Rectal smooth muscle tissue (tissue), 1 donor: Measurements from ENCODE around the gene AGBL4.

ENCODE experiments used
- H3K27ac ChIP-seq: one replicate; pipeline ENCODE4 v1.7.0; 2013; ENCODE audit warnings: low read depth, low read length, inconsistent platforms
- H3K27me3 ChIP-seq: one replicate; pipeline ENCODE4 v1.7.0; 2013; ENCODE audit warnings: low read length; ENCODE audit not compliant: control insufficient read depth, insufficient read depth
- H3K36me3 ChIP-seq: one replicate; pipeline ENCODE4 v1.7.0; 2013; ENCODE audit warnings: low read length; ENCODE audit not compliant: control insufficient read depth, insufficient read depth
- H3K4me1 ChIP-seq: one replicate; pipeline ENCODE4 v1.7.0; 2013; ENCODE audit warnings: low read length; ENCODE audit not compliant: control insufficient read depth, insufficient read depth
- H3K4me3 ChIP-seq: one replicate; pipeline ENCODE4 v1.7.0; 2013; ENCODE audit warnings: low read length
- H3K9ac ChIP-seq: one replicate; pipeline ENCODE4 v1.7.0; 2013; ENCODE audit warnings: low read length

Gene AGBL4

GRCh38 chr1:49104575-49104974 lies 919.2 kb downstream of the AGBL4 start:
- no peaks in the 10 kb centered on the region for H3K36me3 ChIP-seq
- H3K27me3 ChIP-seq = no peaks in the 10 kb centered on the region
- H3K9ac ChIP-seq = no peak overlapping the region
- H3K4me1 ChIP-seq = no peaks in the 10 kb centered on the region
- H3K27ac ChIP-seq = no peak overlapping the region
- no peak overlapping the region for H3K4me3 ChIP-seq

GRCh38 chr1:49102752-49103151 lies 921.0 kb downstream of the AGBL4 start:
- no peaks in the 10 kb centered on the region for H3K4me1 ChIP-seq
- H3K36me3 ChIP-seq = no peaks in the 10 kb centered on the region
- no peak overlapping the region for H3K27ac ChIP-seq
- H3K9ac ChIP-seq = no peak overlapping the region
- no peak overlapping the region for H3K4me3 ChIP-seq
- H3K27me3 ChIP-seq = no peaks in the 10 kb centered on the region

GRCh38 chr1:49098866-49099265 lies 924.9 kb downstream of the AGBL4 start:
- Histone ChIP-seq H3K27ac (no peak overlapping the region), H3K36me3 (no peaks in the 10 kb centered on the region), H3K9ac (no peak overlapping the region), H3K4me3 (no peak overlapping the region), H3K27me3 (no peaks in the 10 kb centered on the region), H3K4me1 (no peaks in the 10 kb centered on the region)

- Histone ChIP-seq H3K4me1 (no peaks in the 10 kb centered on the region), H3K36me3 (no peaks in the 10 kb centered on the region), H3K9ac (no peak overlapping the region), H3K27me3 (no peaks in the 10 kb centered on the region), H3K27ac (no peak overlapping the region), H3K4me3 (no peak overlapping the region)
These were observed 937.4 kb downstream of the AGBL4 start for GRCh38 chr1:49086327-49086726.

- H3K36me3 ChIP-seq = no peaks in the 10 kb centered on the region
- H3K4me1 ChIP-seq = no peaks in the 10 kb centered on the region
- no peaks in the 10 kb centered on the region for H3K27me3 ChIP-seq
- H3K27ac ChIP-seq = no peak overlapping the region
- no peak overlapping the region for H3K4me3 ChIP-seq
- H3K9ac ChIP-seq = no peak overlapping the region
These were observed 938.7 kb downstream of the AGBL4 start for GRCh38 chr1:49085079-49085478.

- Histone ChIP-seq H3K36me3 (no peaks in the 10 kb centered on the region), H3K9ac (no peak overlapping the region), H3K27ac (no peak overlapping the region)
These were observed 963.0 kb downstream of the AGBL4 start for GRCh38 chr1:49060766-49061165.

GRCh38 chr1:49059087-49059486 lies 964.7 kb downstream of the AGBL4 start:
- H3K36me3 ChIP-seq = no peaks in the 10 kb centered on the region
- H3K27me3 ChIP-seq = no peaks in the 10 kb centered on the region

More at GRCh38 chr1:49060766-49061165, 963.0 kb downstream of the AGBL4 start:
- H3K27me3 ChIP-seq = no peaks in the 10 kb centered on the region
- H3K4me3 ChIP-seq = no peak overlapping the region
- no peaks in the 10 kb centered on the region for H3K4me1 ChIP-seq

GRCh38 chr1:49052102-49052501 lies 971.7 kb downstream of the AGBL4 start:
- H3K9ac ChIP-seq = no peak overlapping the region
- H3K4me1 ChIP-seq = no peaks in the 10 kb centered on the region
- H3K4me3 ChIP-seq = no peak overlapping the region
- H3K36me3 ChIP-seq = no peaks in the 10 kb centered on the region
- no peak overlapping the region for H3K27ac ChIP-seq
- H3K27me3 ChIP-seq = no peaks in the 10 kb centered on the region

More at GRCh38 chr1:49059087-49059486, 964.7 kb downstream of the AGBL4 start:
- Histone ChIP-seq H3K27ac (no peak overlapping the region), H3K4me3 (no peak overlapping the region), H3K9ac (no peak overlapping the region), H3K4me1 (no peaks in the 10 kb centered on the region)

- Histone ChIP-seq H3K27me3 (no peaks in the 10 kb centered on the region), H3K27ac (no peak overlapping the region), H3K4me1 (no peaks in the 10 kb centered on the region), H3K4me3 (no peak overlapping the region), H3K36me3 (no peaks in the 10 kb centered on the region), H3K9ac (no peak overlapping the region)
These were observed 972.1 kb downstream of the AGBL4 start for GRCh38 chr1:49051647-49052046.

- Histone ChIP-seq H3K4me3 (no peak overlapping the region), H3K9ac (no peak overlapping the region), H3K27ac (no peak overlapping the region), H3K36me3 (no peaks in the 10 kb centered on the region), H3K27me3 (no peaks in the 10 kb centered on the region), H3K4me1 (no peaks in the 10 kb centered on the region)
These were observed 973.7 kb downstream of the AGBL4 start for GRCh38 chr1:49050041-49050440.

GRCh38 chr1:49048188-49048587 lies 975.6 kb downstream of the AGBL4 start:
- Histone ChIP-seq H3K4me1 (no peaks in the 10 kb centered on the region), H3K4me3 (no peak overlapping the region), H3K27ac (no peak overlapping the region), H3K9ac (no peak overlapping the region), H3K36me3 (no peaks in the 10 kb centered on the region), H3K27me3 (no peaks in the 10 kb centered on the region)

GRCh38 chr1:49046305-49046704 lies 977.4 kb downstream of the AGBL4 start:
- Histone ChIP-seq H3K4me3 (no peak overlapping the region), H3K36me3 (no peaks in the 10 kb centered on the region), H3K27me3 (no peaks in the 10 kb centered on the region), H3K27ac (no peak overlapping the region), H3K9ac (no peak overlapping the region), H3K4me1 (no peaks in the 10 kb centered on the region)

GRCh38 chr1:49045371-49045770 lies 978.4 kb downstream of the AGBL4 start:
- Histone ChIP-seq H3K27me3 (no peaks in the 10 kb centered on the region), H3K27ac (no peak overlapping the region), H3K4me3 (no peak overlapping the region), H3K36me3 (no peaks in the 10 kb centered on the region), H3K9ac (no peak overlapping the region), H3K4me1 (no peaks in the 10 kb centered on the region)
